ENCODE data around the gene ZBTB49. TPM values are rescaled to one million over a fixed set of nuclear protein-coding genes. Genes with fewer than 3 reads are reported as not detected.

The ZBTB49 gene
- total RNA-seq, 4 donors from 2014 or later = 2.0 to 6.7 (median 6.3) TPM

DNA sequence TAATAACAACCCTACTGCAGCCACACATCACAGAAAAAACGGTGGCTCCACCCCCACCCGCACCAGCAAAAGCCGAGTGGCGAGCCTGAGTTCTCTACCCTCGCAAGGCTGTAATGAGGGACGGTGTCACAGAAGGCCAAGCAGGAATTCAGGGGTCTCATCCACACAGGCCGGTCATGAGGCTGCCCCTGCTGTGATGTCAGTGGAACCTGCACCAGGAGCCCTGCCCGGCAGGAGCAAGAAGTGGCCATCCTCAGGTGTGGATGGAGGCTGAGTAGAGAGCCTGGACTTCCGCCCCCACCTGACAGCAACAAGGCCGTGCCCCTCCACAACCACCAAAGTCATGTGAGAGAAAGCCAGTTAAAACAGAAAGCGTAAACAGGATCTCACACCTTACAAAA lies 20.7 kb upstream of the ZBTB49 start:
- WGBS, 2 donors (ENCODE audit: low coverage in 1 of 2) = 82 to 100% methylated on average over 1 to 2 of the region's 11 CpGs

DNA sequence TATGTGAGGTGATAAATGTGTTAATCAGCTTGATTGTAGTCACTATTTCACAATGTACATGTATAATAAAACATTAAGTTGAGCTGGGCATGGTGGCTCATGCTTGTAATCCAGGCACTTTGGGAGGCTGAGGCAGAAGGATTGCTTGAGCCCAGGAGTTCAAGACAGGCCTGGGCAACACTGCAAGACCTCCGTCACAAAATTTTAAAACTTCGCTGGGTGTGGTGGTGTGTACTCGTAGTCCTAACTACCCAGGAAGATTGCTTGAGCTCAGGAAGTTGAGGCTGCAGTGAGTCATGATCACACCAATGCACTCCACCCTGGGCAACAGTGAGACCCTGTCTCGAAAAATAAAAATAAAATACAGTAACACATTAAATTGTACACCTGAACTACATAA lies 20.2 kb upstream of the ZBTB49 start:
- Histone ChIP-seq H3K9me3 (no peaks in the 10 kb centered on the region), H3K27ac (no peak overlapping the region), H3K4me3 (no peak overlapping the region), H3K36me3 (peaks cover 4 to 82% of the 10 kb centered on the region in 2 donors), H3K4me1 (no peaks in the 10 kb centered on the region), H3K27me3 (no peaks in the 10 kb centered on the region)
- TF ChIP-seq, protein P1, sequence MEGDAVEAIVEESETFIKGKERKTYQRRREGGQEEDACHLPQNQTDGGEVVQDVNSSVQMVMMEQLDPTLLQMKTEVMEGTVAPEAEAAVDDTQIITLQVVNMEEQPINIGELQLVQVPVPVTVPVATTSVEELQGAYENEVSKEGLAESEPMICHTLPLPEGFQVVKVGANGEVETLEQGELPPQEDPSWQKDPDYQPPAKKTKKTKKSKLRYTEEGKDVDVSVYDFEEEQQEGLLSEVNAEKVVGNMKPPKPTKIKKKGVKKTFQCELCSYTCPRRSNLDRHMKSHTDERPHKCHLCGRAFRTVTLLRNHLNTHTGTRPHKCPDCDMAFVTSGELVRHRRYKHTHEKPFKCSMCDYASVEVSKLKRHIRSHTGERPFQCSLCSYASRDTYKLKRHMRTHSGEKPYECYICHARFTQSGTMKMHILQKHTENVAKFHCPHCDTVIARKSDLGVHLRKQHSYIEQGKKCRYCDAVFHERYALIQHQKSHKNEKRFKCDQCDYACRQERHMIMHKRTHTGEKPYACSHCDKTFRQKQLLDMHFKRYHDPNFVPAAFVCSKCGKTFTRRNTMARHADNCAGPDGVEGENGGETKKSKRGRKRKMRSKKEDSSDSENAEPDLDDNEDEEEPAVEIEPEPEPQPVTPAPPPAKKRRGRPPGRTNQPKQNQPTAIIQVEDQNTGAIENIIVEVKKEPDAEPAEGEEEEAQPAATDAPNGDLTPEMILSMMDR (IDR thresholded peaks at IDR 0.05) = no peak
- ATAC-seq = no peak
- 100% methylated on average over 1 to 3 of the region's 4 CpGs for WGBS, 2 donors (ENCODE audit: low coverage in 1 of 2)

More for the DNA sequence above, 20.7 kb upstream of the ZBTB49 start:
- no peak for ATAC-seq
- Histone ChIP-seq H3K27ac (peak overlapping the region in 1 of 4 donors; percentile 23), H3K27me3 (no peaks in the 10 kb centered on the region), H3K9me3 (no peaks in the 10 kb centered on the region), H3K4me1 (no peaks in the 10 kb centered on the region), H3K4me3 (no peak overlapping the region), H3K36me3 (peaks cover under 1 to 77% of the 10 kb centered on the region in 2 donors)
- TF ChIP-seq, protein P1 (IDR thresholded peaks at IDR 0.05) = no peak
- no peak for TF ChIP-seq EP300 (IDR thresholded peaks at IDR 0.05)
- no peak for TF ChIP-seq POLR2AphosphoS5 (IDR thresholded peaks at IDR 0.05)
- TF ChIP-seq POLR2A (IDR thresholded peaks at IDR 0.05) = no peak

DNA sequence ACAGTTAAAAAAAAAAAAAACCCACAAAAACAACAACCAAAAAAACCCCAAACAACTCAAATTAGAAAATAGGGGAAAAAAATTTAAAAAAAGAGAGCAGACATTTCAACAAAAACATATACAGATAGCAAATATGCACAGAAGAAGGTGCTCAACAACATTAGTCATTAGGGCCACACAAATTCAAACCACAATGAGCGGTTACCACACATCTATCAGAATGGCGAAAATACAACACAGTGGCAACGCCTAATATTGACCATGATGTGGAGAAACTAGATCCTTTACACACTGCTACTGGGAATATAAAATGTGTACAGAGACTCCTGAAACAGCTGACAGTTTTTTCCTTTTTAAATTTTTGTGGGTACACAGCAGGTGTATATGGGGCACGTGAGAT lies 19.5 kb upstream of the ZBTB49 start:
- no peaks in the 10 kb centered on the region for H3K27me3 ChIP-seq
- no peak overlapping the region for H3K27ac ChIP-seq
- H3K4me3 ChIP-seq = no peak overlapping the region
- WGBS, 2 donors (ENCODE audit: low coverage in 1 of 2) = 66 to 68% methylated on average over 4 of the region's 4 CpGs
- TF ChIP-seq, protein P1 (IDR thresholded peaks at IDR 0.05) = no peak
- TF ChIP-seq POLR2AphosphoS5 (IDR thresholded peaks at IDR 0.05) (no peak), EP300 (IDR thresholded peaks at IDR 0.05) (no peak), POLR2A (IDR thresholded peaks at IDR 0.05) (no peak)
- H3K9me3 ChIP-seq = no peaks in the 10 kb centered on the region
- no peaks in the 10 kb centered on the region for H3K4me1 ChIP-seq
- H3K36me3 ChIP-seq = peaks cover 5 to 87% of the 10 kb centered on the region in 2 donors
- ATAC-seq = no peak

DNA sequence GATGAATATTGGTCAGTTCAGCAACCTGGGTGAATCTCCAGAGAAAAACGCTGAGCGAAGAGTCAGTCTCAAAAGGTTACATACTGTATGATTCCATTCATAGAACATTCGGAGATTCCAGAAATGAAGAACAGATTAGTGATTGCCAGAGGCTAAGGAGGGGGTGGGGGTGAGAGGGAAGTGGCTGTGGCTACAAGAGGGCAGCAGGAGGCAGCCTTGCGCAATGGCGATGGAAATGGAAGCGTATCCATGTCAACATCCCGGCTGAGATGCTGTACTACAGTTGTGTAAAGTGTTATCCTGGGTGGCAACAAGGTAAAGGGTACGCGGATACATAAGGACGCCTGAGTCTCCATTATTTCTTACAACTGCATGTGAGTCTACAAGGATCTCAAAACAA lies 18.1 kb upstream of the ZBTB49 start:
- H3K36me3 ChIP-seq = peaks cover 5 to 94% of the 10 kb centered on the region in 2 donors
- H3K27ac ChIP-seq = no peak overlapping the region
- no peaks in the 10 kb centered on the region for H3K4me1 ChIP-seq
- no peaks in the 10 kb centered on the region for H3K9me3 ChIP-seq
- no peak for ATAC-seq
- H3K27me3 ChIP-seq = no peaks in the 10 kb centered on the region
- no peak for TF ChIP-seq EP300 (IDR thresholded peaks at IDR 0.05)
- no peak for TF ChIP-seq POLR2AphosphoS5 (IDR thresholded peaks at IDR 0.05)
- TF ChIP-seq POLR2A (IDR thresholded peaks at IDR 0.05) = no peak
- TF ChIP-seq, protein P1 (IDR thresholded peaks at IDR 0.05) = no peak
- WGBS, 2 donors (ENCODE audit: low coverage in 1 of 2) = 86 to 91% methylated on average over 10 of the region's 10 CpGs
- no peak overlapping the region for H3K4me3 ChIP-seq

DNA sequence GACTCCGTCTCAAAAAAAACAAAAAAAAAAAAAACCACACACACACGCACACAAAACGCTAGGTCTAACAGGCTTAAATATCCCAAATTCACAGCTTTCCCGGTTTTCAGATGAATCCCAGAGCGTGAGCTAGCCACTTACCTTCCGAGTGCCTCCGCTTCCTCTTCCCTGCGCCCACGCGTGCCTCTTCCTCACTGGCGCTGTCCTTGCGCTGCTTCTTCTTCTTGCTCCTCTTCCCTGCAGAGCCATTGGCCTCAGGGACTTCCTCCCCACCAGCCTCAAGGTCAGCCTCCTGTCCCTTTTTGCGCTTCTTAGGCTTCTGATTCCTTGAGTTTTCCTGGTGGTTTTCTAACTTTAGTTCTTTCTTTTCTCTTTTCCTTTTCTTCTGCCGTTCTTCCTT lies 15.8 kb upstream of the ZBTB49 start:
- ATAC-seq = no peak
- Histone ChIP-seq H3K27ac (no peak overlapping the region), H3K27me3 (no peaks in the 10 kb centered on the region), H3K4me3 (no peak overlapping the region), H3K36me3 (peaks cover 5 to 94% of the 10 kb centered on the region in 2 donors), H3K4me1 (no peaks in the 10 kb centered on the region), H3K9me3 (no peaks in the 10 kb centered on the region)
- no peak for TF ChIP-seq EP300 (IDR thresholded peaks at IDR 0.05)
- TF ChIP-seq, protein P1 (IDR thresholded peaks at IDR 0.05) = no peak
- no peak for TF ChIP-seq POLR2AphosphoS5 (IDR thresholded peaks at IDR 0.05)
- TF ChIP-seq POLR2A (IDR thresholded peaks at IDR 0.05) = no peak
- 87 to 92% methylated on average over 13 of the region's 14 CpGs for WGBS, 2 donors (ENCODE audit: low coverage in 1 of 2)

Data from gastroesophageal sphincter (tissue), 4 donors.